MCF 10A (cell line): ENCODE results near the gene CSKMT. TPM values are rescaled to one million over a fixed set of nuclear protein-coding genes. Genes with fewer than 3 reads are reported as not detected.
A peak's percentile ranks its signal among the peaks of the same experiment; 100 is the strongest.
"Not testable (repeated sequence)": the region's sequence is repeated elsewhere in the genome, so short reads cannot be mapped to it uniquely, and the experiment has no call there.

ENCODE experiments used
- BruUV-seq: library from RNA; stranded (reverse); fragments of 400-500 nt; replicated peaks from 2 replicates; lab custom pipeline; 2021; lab: Mats Ljungman, UMichigan
- CTCF ChIA-PET: fragments of 300-600 bp; sonication (Branson Sonifier 250); formaldehyde crosslinking; extraction: SDS; loops from one replicate; lab custom pipeline; 2021; ENCODE audit warnings: antibody characterized with exemption, inconsistent platforms; lab: Yijun Ruan, JAX
- POLR2A ChIA-PET: fragments of 300-600, 350-650 bp; sonication (Branson Sonifier 250); formaldehyde crosslinking; extraction: SDS; loops from one replicate; lab custom pipeline; 2020; ENCODE audit warnings: antibody characterized with exemption, inconsistent platforms; lab: Yijun Ruan, JAX
- DNase-seq: peaks from one replicate; pipeline ENCODE4 v3.0.0-alpha.2; 2018; ENCODE audit not compliant: unreplicated experiment
- H3K27ac Mint-ChIP-seq: one replicate; pipeline ENCODE4 v1.8.0; 2022; ENCODE audit warnings: mild to moderate bottlenecking, low read depth, mixed read lengths; ENCODE audit not compliant: unreplicated experiment
- H3K27me3 Mint-ChIP-seq: one replicate; pipeline ENCODE4 v1.8.0; 2022; ENCODE audit warnings: mixed read lengths; ENCODE audit not compliant: insufficient read depth, unreplicated experiment
- H3K36me3 Mint-ChIP-seq: one replicate; pipeline ENCODE4 v1.8.0; 2022; ENCODE audit warnings: mild to moderate bottlenecking, moderate library complexity, mixed read lengths; ENCODE audit not compliant: insufficient read depth, unreplicated experiment
- H3K4me1 Mint-ChIP-seq: one replicate; pipeline ENCODE4 v1.8.0; 2022; ENCODE audit warnings: mixed read lengths; ENCODE audit not compliant: insufficient read depth, unreplicated experiment
- H3K4me3 Mint-ChIP-seq: one replicate; pipeline ENCODE4 v1.8.0; 2022; ENCODE audit warnings: mild to moderate bottlenecking, moderate library complexity, mixed read lengths; ENCODE audit not compliant: unreplicated experiment
- H3K9me3 Mint-ChIP-seq: one replicate; pipeline ENCODE4 v1.8.0; 2022; ENCODE audit warnings: mixed read lengths; ENCODE audit not compliant: unreplicated experiment
- CTCF ChIP-seq: fragments of 200-600 bp; IDR thresholded peaks from one replicate; pipeline ENCODE4 v1.8.0; 2022; ENCODE audit warnings: antibody characterized with exemption, mild to moderate bottlenecking; ENCODE audit not compliant: unreplicated experiment
- intact Hi-C: fragments of 100-400 bp; cut with micrococcal nuclease; formaldehyde crosslinking; loops from 2 replicates; pipeline ENCODE4 v1.14.1; 2022
- total RNA-seq: library from RNA; stranded (reverse); gene quantifications from 2 replicates; pipeline ENCODE4 v1.2.3, GENCODE V29; 2022

Gene CSKMT
- total RNA-seq, 1 experiment from 2014 or later, result 31.2 TPM

- peak; percentile 83 for DNase-seq
- no peak for TF ChIP-seq CTCF
- CTCF ChIA-PET, result interaction anchor here (0.5 to 7.6 kb wide), 7 partner anchors 9 to 295 kb away, joined by 3 to 72 read pairs (median 3); no protein-coding TSS in a partner anchor
- POLR2A ChIA-PET, result interaction anchor here (0.6 to 2.3 kb wide), 14 partner anchors 9 to 152 kb away, joined by 3 to 15 read pairs (median 6); partner anchors contain the start of genes C11orf98, CSKMT, HNRNPUL2 and INTS5
- peak within 1 kb of the TSS; percentile 86 for H3K27ac Mint-ChIP-seq
- H3K4me1 Mint-ChIP-seq, result peaks cover 19% of the 10 kb centered on the region
- intact Hi-C loops, result no loop called here
- BruUV-seq, result no TSS peak
- H3K36me3 Mint-ChIP-seq, result peaks cover 47% of the 10 kb centered on the region
- H3K27me3 Mint-ChIP-seq, result no peaks in the 10 kb centered on the region
- no peak within 1 kb of the TSS for H3K4me3 Mint-ChIP-seq
- H3K9me3 Mint-ChIP-seq, result no peaks in the 10 kb centered on the region
Observed at GRCh38 chr11:62689421-62690183, 24.5 kb downstream of the CSKMT start, which contains the start of gene LRRN4CL. TSS of gene LRRN4CL (minus strand) at chr11:62689530. CDS start at chr11:62688508, 1,022 bp downstream.

- POLR2A ChIA-PET, result interaction anchor here (0.7 to 2.6 kb wide), 7 partner anchors 12 to 147 kb away, joined by 3 to 7 read pairs (median 4); partner anchors contain the start of genes C11orf98, CSKMT, INTS5 and UQCC3
- Mint-ChIP-seq H3K4me1 (peaks cover 15% of the 10 kb centered on the region), H3K36me3 (peaks cover 69% of the 10 kb centered on the region)
- not testable (repeated sequence) for H3K9me3 Mint-ChIP-seq, H3K4me3 Mint-ChIP-seq, H3K27ac Mint-ChIP-seq, H3K27me3 Mint-ChIP-seq, BruUV-seq, DNase-seq
- CTCF ChIA-PET, result interaction anchor here (0.6 to 7.6 kb wide), 17 partner anchors 9 to 316 kb away, joined by 3 to 72 read pairs (median 4); partner anchors contain the start of genes BSCL2 and GNG3
- intact Hi-C loops, result loop anchor here (1.0 to 2.0 kb wide), 3 partner anchors 13 to 298 kb away; partner anchors contain the start of genes EML3 and ROM1
Observed at GRCh38 chr11:62693624-62694023, 28.5 kb downstream of the CSKMT start.

- ChIA-PET POLR2A (interaction anchor here (0.7 to 2.0 kb wide), 7 partner anchors 11 to 42 kb away, joined by 3 to 8 read pairs (median 6); partner anchors contain the start of genes C11orf98, CSKMT, INTS5 and UBXN1), CTCF (interaction anchor here (0.5 to 7.6 kb wide), 18 partner anchors 9 to 604 kb away, joined by 3 to 72 read pairs (median 4); partner anchors contain the start of genes BSCL2, C11orf98 and GNG3)
- Mint-ChIP-seq H3K27ac (no peak overlapping the region), H3K9me3 (no peaks in the 10 kb centered on the region), H3K4me3 (no peak overlapping the region), H3K27me3 (no peaks in the 10 kb centered on the region), H3K4me1 (peaks cover 6% of the 10 kb centered on the region), H3K36me3 (peaks cover 63% of the 10 kb centered on the region)
- DNase-seq, result peak; percentile 86
- TF ChIP-seq CTCF, result peak; percentile 80
- intact Hi-C loops, result loop anchor here (1.0 to 2.0 kb wide), 3 partner anchors 14 to 299 kb away; partner anchors contain the start of genes EML3 and ROM1
- no TSS peak for BruUV-seq
Observed at GRCh38 chr11:62694455-62695167, 29.5 kb downstream of the CSKMT start.

GRCh38 chr11:62702246-62702645, 37.1 kb downstream of the CSKMT start:
- H3K4me1 Mint-ChIP-seq, result peaks cover 14% of the 10 kb centered on the region
- POLR2A ChIA-PET, result interaction anchor here (1.0 to 2.6 kb wide), 4 partner anchors 23 to 51 kb away, joined by 3 to 8 read pairs (median 4); partner anchors contain the start of genes C11orf98, CSKMT, LBHD1 and UBXN1
- CTCF ChIA-PET, result interaction anchor here (0.6 to 7.0 kb wide), 3 partner anchors 9 to 307 kb away, joined by 3 to 38 read pairs (median 14); no protein-coding TSS in a partner anchor
- DNase-seq, result no peak
- intact Hi-C loops, result no loop called here
- H3K27ac Mint-ChIP-seq, result peak overlapping the region; percentile 16
- no peak for TF ChIP-seq CTCF
- H3K4me3 Mint-ChIP-seq, result no peak overlapping the region
- peaks cover 46% of the 10 kb centered on the region for H3K36me3 Mint-ChIP-seq
- H3K9me3 Mint-ChIP-seq, result no peaks in the 10 kb centered on the region
- BruUV-seq, result no TSS peak
- H3K27me3 Mint-ChIP-seq, result no peaks in the 10 kb centered on the region

- H3K27ac Mint-ChIP-seq, intact Hi-C loops, DNase-seq, BruUV-seq, H3K27me3 Mint-ChIP-seq, H3K4me3 Mint-ChIP-seq, H3K9me3 Mint-ChIP-seq: not testable (repeated sequence)
- ChIA-PET CTCF (interaction anchor here (0.6 to 7.0 kb wide), 4 partner anchors 10 to 159 kb away, joined by 3 to 38 read pairs (median 18); no protein-coding TSS in a partner anchor), POLR2A (interaction anchor here (0.6 to 2.6 kb wide), 5 partner anchors 23 to 857 kb away, joined by 3 to 8 read pairs (median 5); partner anchors contain the start of genes C11orf98, CSKMT and UBXN1)
- Mint-ChIP-seq H3K4me1 (peaks cover 19% of the 10 kb centered on the region), H3K36me3 (peaks cover 33% of the 10 kb centered on the region)
Observed at GRCh38 chr11:62703921-62704320, 38.8 kb downstream of the CSKMT start.
